GM23338 (cell line): ENCODE results near the gene SCYGR2. TPM values are rescaled to one million over a fixed set of nuclear protein-coding genes. Genes with fewer than 3 reads are reported as not detected.

Experiments
- ATAC-seq: fragments of 200-7000 bp; cut with Tn5 transposase; 3 replicates; pipeline ENCODE4 v1.9.1; 2020
- DNase-seq: peaks from one replicate; pipeline ENCODE4 v3.0.0-alpha.2; 2015; ENCODE audit warnings: low spot score
- H2AFZ ChIP-seq: fragments of 200-600 bp; sonication (generic); 2 replicates; pipeline ENCODE4 v1.8.0; 2016; ENCODE audit warnings: antibody characterized with exemption, mild to moderate bottlenecking, moderate library complexity
- H3F3A ChIP-seq: fragments of 200-600 bp; sonication (generic); replicated peaks from 2 replicates; pipeline ENCODE4 v1.8.0; 2017; ENCODE audit warnings: antibody characterized with exemption, mixed run types, low read depth
- H3K27ac ChIP-seq: fragments of 200-600 bp; sonication (generic); 2 replicates; pipeline ENCODE4 v1.6.1; 2016; ENCODE audit warnings: low read depth
- H3K27me3 ChIP-seq: fragments of 200-600 bp; sonication (generic); 2 replicates; pipeline ENCODE4 v1.8.0; 2016; ENCODE audit warnings: mild to moderate bottlenecking, mixed run types, moderate library complexity; ENCODE audit not compliant: insufficient read depth
- H3K36me3 ChIP-seq: fragments of 200-600 bp; sonication (generic); 2 replicates; pipeline ENCODE4 v1.8.0; 2016; ENCODE audit warnings: mild to moderate bottlenecking; ENCODE audit not compliant: insufficient read depth
- H3K4me1 ChIP-seq: fragments of 200-600 bp; sonication (generic); 2 replicates; pipeline ENCODE4 v1.8.0; 2016; ENCODE audit warnings: mild to moderate bottlenecking, moderate library complexity; ENCODE audit not compliant: insufficient read depth
- H3K4me2 ChIP-seq: fragments of 200-600 bp; sonication (generic); 2 replicates; pipeline ENCODE4 v1.7.1; 2017; ENCODE audit warnings: mixed run types
- H3K4me3 ChIP-seq: fragments of 200-600 bp; sonication (generic); 2 replicates; pipeline ENCODE4 v1.6.1; 2016; ENCODE audit warnings: mixed run types
- H3K79me2 ChIP-seq: fragments of 200-600 bp; sonication (generic); replicated peaks from 2 replicates; pipeline ENCODE4 v1.8.0; 2017; ENCODE audit warnings: mild to moderate bottlenecking; ENCODE audit not compliant: insufficient read depth
- H3K9me2 ChIP-seq: fragments of 200-600 bp; sonication (generic); 2 replicates; pipeline ENCODE4 v1.8.0; 2017; ENCODE audit not compliant: insufficient read depth
- H4K20me1 ChIP-seq: fragments of 200-600 bp; sonication (generic); replicated peaks from 2 replicates; pipeline ENCODE4 v1.8.0; 2017; ENCODE audit warnings: mild to moderate bottlenecking; ENCODE audit not compliant: insufficient read depth
- H3K27ac Mint-ChIP-seq: 2 replicates; pipeline ENCODE4 v1.8.0; 2020; ENCODE audit warnings: inconsistent platforms, mild to moderate bottlenecking, moderate library complexity, mixed read lengths
- H3K27me3 Mint-ChIP-seq: 3 replicates; pipeline ENCODE4 v1.8.0; 2022; ENCODE audit warnings: low read depth, mild to moderate bottlenecking, moderate library complexity, mixed read lengths, inconsistent platforms; ENCODE audit not compliant: insufficient read depth, poor library complexity
- H3K36me3 Mint-ChIP-seq: 3 replicates; pipeline ENCODE4 v1.8.0; 2021; ENCODE audit warnings: low read depth, mild to moderate bottlenecking, inconsistent platforms, moderate library complexity, mixed read lengths
- H3K4me1 Mint-ChIP-seq: 3 replicates; pipeline ENCODE4 v1.8.0; 2020; ENCODE audit warnings: mild to moderate bottlenecking, inconsistent platforms, mixed read lengths
- H3K4me3 Mint-ChIP-seq: 3 replicates; pipeline ENCODE4 v1.8.0; 2021; ENCODE audit warnings: moderate library complexity, mild to moderate bottlenecking, inconsistent platforms, mixed read lengths
- H3K9me3 Mint-ChIP-seq: 3 replicates; pipeline ENCODE4 v1.8.0; 2020; ENCODE audit warnings: moderate library complexity, mild to moderate bottlenecking, inconsistent platforms, mixed read lengths
- CREB1 ChIP-seq: fragments of 250-450 bp; sonication (Bioruptor Pico); IDR thresholded peaks from 2 replicates; pipeline ENCODE4 v1.5.0; 2020; ENCODE audit warnings: low read depth, mild to moderate bottlenecking, moderate library complexity
- CTCF ChIP-seq, 2 experiments: fragments of 200-600 bp in 1 of 2; sonication (generic) in 1 of 2; conservative IDR thresholded peaks; 2 replicates each; pipeline versions ENCODE4 v1.5.1 to v1.6.1; 2016 to 2017; ENCODE audit warnings: antibody characterized with exemption in 2 of 2, low read depth in 2 of 2, mild to moderate bottlenecking in 2 of 2, moderate library complexity in 1 of 2
- ETS1 ChIP-seq: IDR thresholded peaks from 2 replicates; pipeline ENCODE4 v1.6.1; 2016; ENCODE audit warnings: antibody characterized with exemption
- EZH2 ChIP-seq: fragments of 200-600 bp; sonication (generic); IDR thresholded peaks from one replicate; pipeline ENCODE4 v1.8.0; 2017; ENCODE audit warnings: antibody characterized with exemption, mild to moderate bottlenecking, low read depth; ENCODE audit not compliant: unreplicated experiment
- EZH2phosphoT487 ChIP-seq: fragments of 200-600 bp; sonication (generic); IDR thresholded peaks from one replicate; pipeline ENCODE4 v1.8.1; 2018; ENCODE audit warnings: antibody characterized with exemption; ENCODE audit not compliant: unreplicated experiment
- JUNB ChIP-seq: IDR thresholded peaks from one replicate; pipeline ENCODE4 v1.6.1; 2016; ENCODE audit warnings: antibody characterized with exemption; ENCODE audit not compliant: unreplicated experiment
- NANOG ChIP-seq: IDR thresholded peaks from 2 replicates; pipeline ENCODE4 v1.6.1; 2016; ENCODE audit warnings: antibody characterized with exemption, borderline replicate concordance
- POLR2AphosphoS5 ChIP-seq: IDR thresholded peaks from 2 replicates; pipeline ENCODE4 v1.6.1; 2016; ENCODE audit warnings: antibody characterized with exemption, low read depth
- REST ChIP-seq: IDR thresholded peaks from one replicate; pipeline ENCODE4 v1.6.1; 2018; ENCODE audit warnings: antibody characterized with exemption; ENCODE audit not compliant: unreplicated experiment
- STAT1 ChIP-seq: IDR thresholded peaks from one replicate; pipeline ENCODE4 v1.6.1; 2016; ENCODE audit warnings: antibody characterized with exemption; ENCODE audit not compliant: unreplicated experiment
- ZNF114 ChIP-seq: fragments of 250-450 bp; sonication (Bioruptor Pico); IDR thresholded peaks from 2 replicates; pipeline ENCODE4 v1.5.0; 2020; ENCODE audit warnings: mild to moderate bottlenecking, moderate library complexity
- ZNF331 ChIP-seq: fragments of 250-450 bp; sonication (Bioruptor Pico); IDR thresholded peaks from 2 replicates; pipeline ENCODE4 v1.5.0; 2020; ENCODE audit warnings: low read depth, mild to moderate bottlenecking, moderate library complexity
- ZNF462 ChIP-seq: fragments of 250-450 bp; sonication (Bioruptor Pico); IDR thresholded peaks from 2 replicates; pipeline ENCODE4 v1.5.0; 2020; ENCODE audit warnings: mild to moderate bottlenecking, moderate library complexity
- polyA plus RNA-seq: library from polyadenylated mRNA; unstranded; fragments of >200 nt; fragmentation: Nextera tagmentation; extraction: Ambion mirVana; gene quantifications from 2 replicates; pipeline ENCODE4 v1.2.1, GENCODE V29; 2016
- total RNA-seq: library from RNA; depleted of rRNA; stranded (reverse); fragments of >200 nt; shearing (Covaris generic); gene quantifications from 2 replicates; pipeline ENCODE4 v1.2.3, GENCODE V29; 2014

The SCYGR2 gene
- total and polyA plus RNA-seq, 2 experiments from 2014 or later, result not detected

- no peaks in the 10 kb centered on the region for H3K4me1 Mint-ChIP-seq
- peaks cover 4% of the 10 kb centered on the region for H3K27me3 Mint-ChIP-seq
- Histone ChIP-seq H3K4me3 (no peak overlapping the region), H3K9me2 (no peaks in the 10 kb centered on the region), H3K79me2 (no peaks in the 10 kb centered on the region), H3K27ac (no peak overlapping the region), H2AFZ (no peak overlapping the region), H3K4me2 (no peak overlapping the region), H4K20me1 (no peaks in the 10 kb centered on the region), H3K4me1 (no peaks in the 10 kb centered on the region), H3F3A (no peaks in the 10 kb centered on the region), H3K36me3 (no peaks in the 10 kb centered on the region), H3K27me3 (no peaks in the 10 kb centered on the region)
- DNase-seq (no peak), ATAC-seq (no peak)
- no peaks in the 10 kb centered on the region for H3K9me3 Mint-ChIP-seq
- TF ChIP-seq REST (no peak), ETS1 (no peak), EZH2phosphoT487 (no peak), EZH2 (no peak), POLR2AphosphoS5 (no peak), ZNF114 (CRISPR knock-in tag) (no peak), NANOG (no peak), CTCF (conservative IDR thresholded peaks at IDR 0.05; ENCODE audit: low read depth in 2 of 2) (no peak), ZNF331 (CRISPR knock-in tag) (no peak), JUNB (no peak), STAT1 (no peak), ZNF462 (CRISPR knock-in tag) (no peak), CREB1 (no peak)
- no peak overlapping the region for H3K4me3 Mint-ChIP-seq
- no peaks in the 10 kb centered on the region for H3K36me3 Mint-ChIP-seq
- H3K27ac Mint-ChIP-seq, result no peak overlapping the region
Measured at GRCh38 chr2:227634201-227634600, 35.5 kb downstream of the SCYGR2 start.
